Measurements from ENCODE around the gene ERN1. TPM values are rescaled to one million over a fixed set of nuclear protein-coding genes. Genes with fewer than 3 reads are reported as not detected.

ERN1 gene
- total and polyA plus RNA-seq, 2 of the 8 experiments (the other 6 are each of a cell fraction or from before 2014, with no cell fraction given): 1.8 to 3.9 TPM

GRCh38 chr17:64162554-64162953 lies 32.6 kb upstream of the ERN1 start:
- Histone ChIP-seq H2AK5ac (ENCODE audit: low read depth, low read length) (no peak overlapping the region), H4K91ac (replicated peaks; ENCODE audit: insufficient read length, low read length) (no peak overlapping the region), H3K36me3 (ENCODE audit: control insufficient read depth in 2 of 4, insufficient read depth in 4 of 4, low read length in 3 of 4) (no peaks in the 10 kb centered on the region; a peak in 1 of 8 replicates), H3K23me2 (ENCODE audit: low read depth, low read length) (no peaks in the 10 kb centered on the region), H3K18ac (ENCODE audit: extremely low read depth, low read length) (no peak overlapping the region), H2BK20ac (ENCODE audit: low read length) (no peak overlapping the region), H2BK120ac (replicated peaks; ENCODE audit: low read depth, low read length) (no peak overlapping the region), H2AFZ (ENCODE audit: low read length) (no peak overlapping the region), H3K9me3 (ENCODE audit: insufficient read depth in 2 of 2, low read depth in 1 of 2, low read length in 1 of 2) (no peaks in the 10 kb centered on the region), H3K56ac (replicated peaks; ENCODE audit: insufficient read length, low read depth, low read length) (no peak overlapping the region), H3K9ac (replicated peaks in 1 of 4; ENCODE audit: extremely low read depth in 1 of 4, low read depth in 3 of 4, low read length in 3 of 4) (no peak overlapping the region), H4K20me1 (replicated peaks in 1 of 2; ENCODE audit: control insufficient read depth in 1 of 2, insufficient read depth in 2 of 2, low read length in 2 of 2) (no peaks in the 10 kb centered on the region), H3K27ac (ENCODE audit: low read depth, low read length) (no peak overlapping the region), H2BK12ac (ENCODE audit: low read depth, low read length) (no peak overlapping the region), H4K8ac (ENCODE audit: extremely low read depth, insufficient read depth, low read length) (no peak overlapping the region), H4K5ac (ENCODE audit: insufficient read length, low read depth, low read length) (no peak overlapping the region), H3K79me2 (ENCODE audit: control insufficient read depth in 1 of 2, insufficient read depth in 2 of 2, low read length in 2 of 2) (no peaks in the 10 kb centered on the region), H2BK15ac (ENCODE audit: low read length) (no peak overlapping the region), H3K79me1 (ENCODE audit: low read depth, low read length) (no peaks in the 10 kb centered on the region), H3K27me3 (replicated peaks in 1 of 4; ENCODE audit: control insufficient read depth in 3 of 4, extremely low read depth in 1 of 4, insufficient read depth in 3 of 4, low read length in 3 of 4) (no peaks in the 10 kb centered on the region), H3K4me1 (replicated peaks in 1 of 4; ENCODE audit: control insufficient read depth in 3 of 4, insufficient read depth in 4 of 4, low read length in 3 of 4) (peaks cover 0 to 3% (median 3%) of the 10 kb centered on the region in 4 experiments; a peak in 2 of 7 replicates), H3K4me3 (ENCODE audit: extremely low read depth in 1 of 4, insufficient read depth in 2 of 4, low read depth in 3 of 4, low read length in 4 of 4) (no peak overlapping the region), H2BK5ac (ENCODE audit: low read depth, low read length) (no peak overlapping the region), H3K4me2 (ENCODE audit: insufficient read depth in 1 of 2, low read depth in 2 of 2, low read length in 2 of 2) (no peak overlapping the region), H3K23ac (ENCODE audit: insufficient read length) (no peak overlapping the region), H3K4ac (replicated peaks; ENCODE audit: insufficient read length, low read depth, low read length) (no peak overlapping the region), H3K14ac (ENCODE audit: insufficient read length) (no peak overlapping the region)
- FAIRE-seq (no peak), DNase-seq (ENCODE audit: low read depth in 1 of 2, low spot score in 2 of 2) (no peak)
- ChIA-PET CTCF (ENCODE audit: partially characterized antibody) (interaction anchor here (1.5 to 1.7 kb wide), 2 partner anchors 29 to 120 kb away, joined by 3 to 4 read pairs; no protein-coding TSS in a partner anchor), POLR2A (ENCODE audit: partially characterized antibody) (interaction anchor here (16.8 kb wide), 1 partner anchor 16 kb away, joined by 193 read pairs; no protein-coding TSS in a partner anchor)
- TF ChIP-seq TCF12 (IDR thresholded peaks at IDR 0.05; ENCODE audit: low read depth, low read length) (no peak), SIX5 (IDR thresholded peaks at IDR 0.05; ENCODE audit: low read depth, low read length) (no peak), ZNF274 (IDR thresholded peaks at IDR 0.05; ENCODE audit: borderline replicate concordance, extremely low read depth, low read length) (no peak), PHF8 (conservative IDR thresholded peaks at IDR 0.05; ENCODE audit: low read depth, low read length) (no peak), E2F6 (IDR thresholded peaks at IDR 0.05) (no peak), JUN (IDR thresholded peaks at IDR 0.05; ENCODE audit: low read depth, low read length) (no peak), TBP (IDR thresholded peaks at IDR 0.05; ENCODE audit: low read depth, low read length) (no peak), GTF2F1 (IDR thresholded peaks at IDR 0.05; ENCODE audit: borderline replicate concordance, low read depth, low read length) (no peak), FOSL1 (IDR thresholded peaks at IDR 0.05; ENCODE audit: insufficient read depth, low read depth, low read length) (no peak), TAF1 (IDR thresholded peaks at IDR 0.05; ENCODE audit: low read depth, low read length) (no peak)
- WGBS, 2 experiments (ENCODE audit: extremely low coverage in 1 of 2, insufficient coverage in 1 of 2, insufficient read length in 1 of 2, insufficient replicate concordance in 2 of 2, low coverage in 1 of 2, low lambda C conversion rate in 2 of 2, missing lambda C conversion rate in 1 of 2): 82% methylated on average over 2 of the region's 2 CpGs; no CpG with 5 or more reads in 1 of the 2 experiments
